HepG2 (cell line): ENCODE data around the gene ANGPTL7. TPM values are rescaled to one million over a fixed set of nuclear protein-coding genes. Genes with fewer than 3 reads are reported as not detected.

Experiments used
- ATAC-seq: fragments of 200-7000 bp; cut with Tn5 transposase; 3 replicates; pipeline ENCODE4 v1.9.1; 2020; ENCODE audit warnings: mild to moderate bottlenecking, moderate library complexity
- BruUV-seq: library from RNA; stranded (reverse); fragments of 400-500 nt; replicated peaks from 2 replicates; lab custom pipeline; 2021; lab: Mats Ljungman, UMichigan
- CTCF ChIA-PET: fragments of 300-600 bp; formaldehyde crosslinking; extraction: SDS; loops from one replicate; lab custom pipeline; 2021; ENCODE audit warnings: low total read pairs, inconsistent platforms, low intra/inter-chr PET ratio; lab: Yijun Ruan, JAX
- POLR2A ChIA-PET: fragments of 350-600 bp; sonication (Branson Sonifier 250); formaldehyde crosslinking; loops from one replicate; lab custom pipeline; 2020; ENCODE audit warnings: antibody characterized with exemption, inconsistent platforms; lab: Yijun Ruan, JAX
- DNase-seq: peaks from one replicate; pipeline ENCODE4 v3.0.0-alpha.2; 2015; ENCODE audit warnings: low spot score
- FAIRE-seq: peaks from 3 replicates; lab custom pipeline; 2011; peaks lifted over from hg19 to GRCh38; lab: Jason Lieb, UNC
- H2AFZ ChIP-seq: one replicate; pipeline ENCODE4 v1.6.1; 2011; ENCODE audit warnings: low read length, inconsistent platforms
- H3K27ac ChIP-seq: fragments of 300-600 bp; 3 replicates; pipeline ENCODE4 v1.8.0; 2011; ENCODE audit warnings: mixed run types, mild to moderate bottlenecking, mixed read lengths, low read length, inconsistent platforms; ENCODE audit not compliant: insufficient read depth; ENCODE audit errors: extremely low read length
- H3K27me3 ChIP-seq, 2 experiments: fragments of 200-600 bp in 1 of 2; 2 replicates in 1 of 2; 3 replicates in 1 of 2; pipeline versions ENCODE4 v1.6.0 to v1.8.0; 2011; ENCODE audit warnings: low read length in 2 of 2, mild to moderate bottlenecking in 2 of 2, moderate library complexity in 2 of 2, inconsistent platforms in 1 of 2; ENCODE audit not compliant: insufficient read depth in 2 of 2, control insufficient read depth in 1 of 2
- H3K36me3 ChIP-seq, 2 experiments: fragments of 200-600 bp in 1 of 2; replicated peaks in 1 of 2; 2 replicates in 1 of 2; 3 replicates in 1 of 2; pipeline versions ENCODE4 v1.5.1 to v1.8.0; 2011; ENCODE audit warnings: low read length in 2 of 2, inconsistent platforms in 1 of 2; ENCODE audit not compliant: insufficient read depth in 2 of 2, control insufficient read depth in 1 of 2
- H3K4me1 ChIP-seq: 2 replicates; pipeline ENCODE4 v1.5.1; 2012; ENCODE audit warnings: low read length, inconsistent platforms; ENCODE audit not compliant: insufficient read depth
- H3K4me2 ChIP-seq: 2 replicates; pipeline ENCODE4 v1.6.0; 2011; ENCODE audit warnings: low read depth, low read length, inconsistent platforms
- H3K4me3 ChIP-seq, 3 experiments: fragments of 200-600 bp in 1 of 3; sonication (generic), shearing (Covaris generic) in 1 of 3; replicated peaks in 1 of 3; 2 replicates each; pipeline ENCODE4 v1.5.1; 2011 to 2016; ENCODE audit warnings: low read length in 3 of 3, inconsistent platforms in 2 of 3, low read depth in 2 of 3, mild to moderate bottlenecking in 2 of 3, control low read depth in 1 of 3, mixed read lengths in 1 of 3; ENCODE audit not compliant: insufficient read depth in 1 of 3
- H3K79me2 ChIP-seq: one replicate; pipeline ENCODE4 v1.6.1; 2011; ENCODE audit warnings: low read length, inconsistent platforms; ENCODE audit not compliant: insufficient read depth
- H3K9ac ChIP-seq: 2 replicates; pipeline ENCODE4 v1.6.0; 2011; ENCODE audit warnings: mild to moderate bottlenecking, low read depth, low read length, inconsistent platforms; ENCODE audit not compliant: insufficient read depth
- H3K9me3 ChIP-seq: 2 replicates; pipeline ENCODE4 v1.5.1; 2012; ENCODE audit warnings: mild to moderate bottlenecking, low read length
- H4K20me1 ChIP-seq: 2 replicates; pipeline ENCODE4 v1.6.0; 2011; ENCODE audit warnings: inconsistent platforms, mild to moderate bottlenecking, low read length, moderate library complexity; ENCODE audit not compliant: insufficient read depth
- FUBP1 ChIP-seq: sonication (generic); formaldehyde crosslinking; IDR thresholded peaks from 2 replicates; pipeline ENCODE4 v1.5.1; 2020; ENCODE audit warnings: missing genetic modification reagents, mild to moderate bottlenecking, borderline replicate concordance
- RCOR2 ChIP-seq: IDR thresholded peaks from 2 replicates; pipeline ENCODE4 v1.6.1; 2016; ENCODE audit warnings: missing biosample characterization, missing genetic modification reagents
- SETDB1 ChIP-seq: sonication (generic); formaldehyde crosslinking; IDR thresholded peaks from 2 replicates; pipeline ENCODE4 v1.5.1; 2020; ENCODE audit warnings: missing genetic modification reagents, mild to moderate bottlenecking, borderline replicate concordance
- TCF12 ChIP-seq, 2 experiments: fragments of 450-650 bp in 1 of 2; sonication (generic) in 1 of 2; formaldehyde crosslinking in 1 of 2; IDR thresholded peaks; 2 replicates each; pipeline versions ENCODE4 v1.6.1 to v1.8.0; 2017 to 2022; ENCODE audit warnings: antibody characterized with exemption in 1 of 2, mild to moderate bottlenecking in 1 of 2, missing genetic modification reagents in 1 of 2, moderate library complexity in 1 of 2
- ZBTB7A ChIP-seq: sonication (generic); formaldehyde crosslinking; IDR thresholded peaks from 2 replicates; pipeline ENCODE4 v1.8.0; 2022; ENCODE audit warnings: mild to moderate bottlenecking, missing genetic modification reagents
- ZNF83 ChIP-seq: sonication (generic); formaldehyde crosslinking; IDR thresholded peaks from 2 replicates; pipeline ENCODE4 v1.4.0; 2020; ENCODE audit warnings: missing genetic modification reagents, mild to moderate bottlenecking, borderline replicate concordance
- WGBS: methylation state at CpG from one replicate; pipeline ENCODE4 v1.1.6; 2017; ENCODE audit warnings: low lambda C conversion rate; 5-methylcytosine and 5-hydroxymethylcytosine counted together
- in situ Hi-C: cut with HindIII; loops from 2 replicates; pipeline ENCODE4 v1.10.0; 2017; ENCODE audit warnings: low pct_unique_long_range_greater_than_20kb; ENCODE audit not compliant: extremely low pct_ligation_motif_present
- intact Hi-C: fragments of 100-400 bp; cut with micrococcal nuclease; formaldehyde crosslinking; loops from one replicate; pipeline ENCODE4 v1.10.0; 2022; ENCODE audit not compliant: unreplicated experiment
- polyA plus RNA-seq, 8 experiments: library from polyadenylated mRNA; depleted of rRNA in 3 of 8; stranded (reverse) in 7 of 8; unstranded in 1 of 8; fragments of >200 nt; fragmentation: Illumina TruSeq in 4 of 8; extraction: Trizol in 4 of 8; gene quantifications; 2 replicates each; pipeline versions ENCODE4 v1.2.1 to v1.2.3, GENCODE V29; 2011 to 2016; ENCODE audit warnings: low read depth in 4 of 8, missing spikeins in 1 of 8, mixed read lengths in 1 of 8; ENCODE audit not compliant: insufficient read depth in 1 of 8
- total RNA-seq, 5 experiments: library from RNA; depleted of rRNA; stranded (reverse); fragments of >200 nt; fragmentation: Illumina TruSeq; extraction: Trizol; gene quantifications; 2 replicates each; pipeline ENCODE4 v1.2.3, GENCODE V29; 2016; ENCODE audit warnings: low read depth in 1 of 5

ANGPTL7 gene
- total and polyA plus RNA-seq, 2 of the 13 experiments (the other 11 are each of a cell fraction or from before 2014, with no cell fraction given) = not detected

GRCh38 chr1:11143401-11143800 lies 45.8 kb upstream of the ANGPTL7 start:
- no peak overlapping the region for H3K4me3 ChIP-seq
- H3K27ac ChIP-seq = no peak overlapping the region
- no TSS peak for BruUV-seq
- no peaks in the 10 kb centered on the region for H3K79me2 ChIP-seq
- no peak overlapping the region for H2AFZ ChIP-seq
- no peak overlapping the region for H3K4me2 ChIP-seq
- ATAC-seq = no peak
- DNase-seq = no peak
- FAIRE-seq = no peak
- H3K36me3 ChIP-seq = peaks cover 18 to 59% of the 10 kb centered on the region in 2 experiments; a peak in 4 of 5 replicates
- H3K4me1 ChIP-seq = no peaks in the 10 kb centered on the region
- no peaks in the 10 kb centered on the region; a peak in 1 of 5 replicates for H3K27me3 ChIP-seq
- no peaks in the 10 kb centered on the region for H3K9me3 ChIP-seq
- CTCF ChIA-PET = no interaction called here
- TF ChIP-seq RCOR2 = no peak
- no peak for TF ChIP-seq ZBTB7A (CRISPR knock-in tag)
- no peak for TF ChIP-seq TCF12 (IDR thresholded peaks at IDR 0.05)
- no peak for TF ChIP-seq TCF12 (CRISPR knock-in tag; IDR thresholded peaks at IDR 0.05)
- TF ChIP-seq FUBP1 = no peak
- H4K20me1 ChIP-seq = no peaks in the 10 kb centered on the region
- H3K9ac ChIP-seq = no peak overlapping the region
- WGBS = 97% methylated on average over 5 of the region's 5 CpGs
- POLR2A ChIA-PET = no interaction called here
- in situ Hi-C loops = no loop called here
- intact Hi-C loops = no loop called here

GRCh38 chr1:11143907-11144306 lies 45.2 kb upstream of the ANGPTL7 start:
- Histone ChIP-seq H3K27ac (no peak overlapping the region), H4K20me1 (no peaks in the 10 kb centered on the region), H3K27me3 (no peaks in the 10 kb centered on the region; a peak in 1 of 5 replicates), H3K9me3 (no peaks in the 10 kb centered on the region), H3K9ac (no peak overlapping the region), H3K4me2 (no peak overlapping the region), H3K79me2 (no peaks in the 10 kb centered on the region), H2AFZ (no peak overlapping the region), H3K4me3 (no peak overlapping the region), H3K4me1 (no peaks in the 10 kb centered on the region), H3K36me3 (peaks cover 18 to 57% of the 10 kb centered on the region in 2 experiments; a peak in 4 of 5 replicates)
- no TSS peak for BruUV-seq
- in situ Hi-C loops (no loop called here), intact Hi-C loops (no loop called here)
- FAIRE-seq (no peak), DNase-seq (no peak), ATAC-seq (no peak)
- ChIA-PET CTCF (no interaction called here), POLR2A (no interaction called here)
- WGBS = 100% methylated on average over 2 of the region's 2 CpGs
- TF ChIP-seq ZNF83 (CRISPR knock-in tag) = no peak
- TF ChIP-seq SETDB1 (CRISPR knock-in tag) = no peak
